GM12873 (cell line): ENCODE results near the gene PLPPR2.

Source experiments
- TF ChIP-seq, protein P1 (sequence below): IDR thresholded peaks from 2 replicates; pipeline ENCODE4 v1.5.1; 2012; ENCODE audit warnings: low read depth, mild to moderate bottlenecking, moderate library complexity, low read length, control low read depth; ENCODE audit not compliant: insufficient read depth; ENCODE audit errors: missing control alignments

Gene PLPPR2

DNA sequence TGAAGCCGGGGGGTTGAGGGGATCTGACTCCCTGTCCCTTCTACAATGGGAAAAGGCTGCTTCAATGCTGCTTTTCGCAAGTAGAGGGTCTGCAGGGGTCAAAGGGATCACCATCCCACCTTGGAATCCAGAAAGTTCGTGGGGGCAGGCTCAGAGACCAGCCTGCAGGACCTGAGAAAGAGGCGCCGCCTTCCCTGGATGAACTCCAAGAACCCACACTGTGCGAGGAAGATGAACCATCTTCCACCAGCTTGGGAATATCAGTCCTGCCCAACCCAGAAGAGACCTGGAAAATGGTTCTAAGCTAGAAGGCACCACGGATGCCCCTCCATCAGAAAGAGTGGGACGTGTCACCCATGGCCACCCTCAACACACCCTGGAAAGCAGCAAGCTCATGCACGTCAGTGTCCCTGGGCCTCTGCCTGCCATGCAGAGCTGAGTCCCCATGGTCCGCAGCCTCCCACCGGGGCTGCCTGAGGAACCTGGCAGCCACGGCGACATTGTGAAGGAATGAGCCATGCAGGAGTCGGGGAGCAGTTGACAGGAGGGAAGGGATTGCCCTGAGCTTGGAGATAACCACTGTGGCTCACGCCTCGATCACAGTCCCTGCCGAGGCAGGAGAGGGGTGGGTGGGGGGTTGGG lies 30.4 kb upstream of the PLPPR2 start:
- TF ChIP-seq, protein P1, sequence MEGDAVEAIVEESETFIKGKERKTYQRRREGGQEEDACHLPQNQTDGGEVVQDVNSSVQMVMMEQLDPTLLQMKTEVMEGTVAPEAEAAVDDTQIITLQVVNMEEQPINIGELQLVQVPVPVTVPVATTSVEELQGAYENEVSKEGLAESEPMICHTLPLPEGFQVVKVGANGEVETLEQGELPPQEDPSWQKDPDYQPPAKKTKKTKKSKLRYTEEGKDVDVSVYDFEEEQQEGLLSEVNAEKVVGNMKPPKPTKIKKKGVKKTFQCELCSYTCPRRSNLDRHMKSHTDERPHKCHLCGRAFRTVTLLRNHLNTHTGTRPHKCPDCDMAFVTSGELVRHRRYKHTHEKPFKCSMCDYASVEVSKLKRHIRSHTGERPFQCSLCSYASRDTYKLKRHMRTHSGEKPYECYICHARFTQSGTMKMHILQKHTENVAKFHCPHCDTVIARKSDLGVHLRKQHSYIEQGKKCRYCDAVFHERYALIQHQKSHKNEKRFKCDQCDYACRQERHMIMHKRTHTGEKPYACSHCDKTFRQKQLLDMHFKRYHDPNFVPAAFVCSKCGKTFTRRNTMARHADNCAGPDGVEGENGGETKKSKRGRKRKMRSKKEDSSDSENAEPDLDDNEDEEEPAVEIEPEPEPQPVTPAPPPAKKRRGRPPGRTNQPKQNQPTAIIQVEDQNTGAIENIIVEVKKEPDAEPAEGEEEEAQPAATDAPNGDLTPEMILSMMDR = no peak

DNA sequence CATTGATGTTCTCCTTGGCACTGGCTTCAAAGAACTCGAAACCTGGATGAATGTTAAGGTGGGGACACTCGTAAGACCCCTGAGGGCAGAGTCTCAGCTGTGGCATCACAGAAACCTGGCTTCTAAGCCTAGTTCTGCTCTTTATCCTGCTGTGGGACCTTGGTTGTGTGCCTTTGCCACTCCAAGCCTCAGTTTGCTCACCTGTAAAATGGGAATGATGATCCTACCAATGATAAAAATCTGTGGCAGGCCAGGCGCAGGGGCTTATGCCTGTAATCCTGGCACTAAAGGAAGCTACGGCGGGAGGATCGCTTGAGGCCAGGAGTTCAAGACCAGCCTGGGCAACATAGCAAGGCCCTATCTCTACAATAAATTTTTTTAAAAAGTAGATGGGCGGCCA lies 29.7 kb upstream of the PLPPR2 start:
- TF ChIP-seq, protein P1 = no peak

DNA sequence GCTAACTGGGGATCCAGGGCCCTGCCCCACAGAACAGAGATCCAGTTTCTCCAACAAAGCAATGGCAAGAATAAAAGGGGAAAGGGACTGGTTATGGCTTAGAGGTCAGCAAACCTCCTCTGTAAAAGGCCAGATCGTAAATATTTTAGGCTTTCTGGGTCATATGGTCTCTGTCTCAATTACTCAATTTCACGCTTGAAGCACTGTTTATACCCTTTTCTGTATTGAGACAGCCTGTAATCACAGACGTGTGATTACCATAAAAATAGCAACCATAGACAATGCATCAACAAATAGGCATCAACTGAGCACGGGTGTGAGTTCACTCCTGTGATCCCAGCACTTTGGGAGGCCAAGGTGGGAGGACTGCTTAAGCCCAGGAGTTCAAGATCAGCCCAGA lies 25.1 kb upstream of the PLPPR2 start:
- TF ChIP-seq, protein P1 = no peak

DNA sequence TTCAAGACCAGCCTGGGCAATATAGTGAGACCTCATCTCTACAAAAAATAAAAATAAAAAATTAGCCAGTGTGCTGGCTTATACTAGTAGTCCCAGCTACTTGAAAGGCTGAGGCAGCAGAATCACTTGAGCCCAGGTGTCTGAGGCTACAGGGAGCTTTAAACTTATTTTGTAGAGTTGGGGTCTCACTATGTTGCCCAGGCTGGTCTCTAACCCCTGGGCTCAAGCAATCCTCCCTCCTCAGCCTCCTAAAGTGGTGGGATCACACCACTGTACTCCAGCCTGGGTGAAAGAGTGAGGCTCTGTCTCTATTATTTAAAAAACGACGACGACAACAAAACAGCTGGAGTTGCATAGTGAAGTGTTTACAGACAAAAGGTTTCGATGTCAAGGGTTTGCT lies 23.7 kb upstream of the PLPPR2 start:
- TF ChIP-seq, protein P1 = no peak

DNA sequence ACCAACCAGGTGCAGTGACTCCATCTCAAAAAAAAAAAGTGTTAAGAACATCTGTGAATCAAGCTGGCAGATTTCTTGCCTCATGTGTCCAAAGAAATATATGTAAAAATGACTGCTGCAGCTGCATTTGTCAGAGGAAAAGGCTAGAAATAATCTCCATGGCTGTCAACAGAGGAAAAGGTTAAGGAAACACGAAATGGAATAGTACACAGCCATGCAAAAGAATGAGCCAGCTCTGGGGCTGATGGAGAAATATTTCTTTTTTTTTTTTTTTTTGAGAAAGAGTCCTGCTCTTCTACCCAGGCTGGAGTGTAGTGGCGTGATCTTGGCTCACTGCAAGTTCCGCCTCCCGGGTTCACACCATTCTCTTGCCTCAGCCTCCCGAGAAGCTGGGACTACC lies 22.4 kb upstream of the PLPPR2 start:
- TF ChIP-seq, protein P1 = no peak

DNA sequence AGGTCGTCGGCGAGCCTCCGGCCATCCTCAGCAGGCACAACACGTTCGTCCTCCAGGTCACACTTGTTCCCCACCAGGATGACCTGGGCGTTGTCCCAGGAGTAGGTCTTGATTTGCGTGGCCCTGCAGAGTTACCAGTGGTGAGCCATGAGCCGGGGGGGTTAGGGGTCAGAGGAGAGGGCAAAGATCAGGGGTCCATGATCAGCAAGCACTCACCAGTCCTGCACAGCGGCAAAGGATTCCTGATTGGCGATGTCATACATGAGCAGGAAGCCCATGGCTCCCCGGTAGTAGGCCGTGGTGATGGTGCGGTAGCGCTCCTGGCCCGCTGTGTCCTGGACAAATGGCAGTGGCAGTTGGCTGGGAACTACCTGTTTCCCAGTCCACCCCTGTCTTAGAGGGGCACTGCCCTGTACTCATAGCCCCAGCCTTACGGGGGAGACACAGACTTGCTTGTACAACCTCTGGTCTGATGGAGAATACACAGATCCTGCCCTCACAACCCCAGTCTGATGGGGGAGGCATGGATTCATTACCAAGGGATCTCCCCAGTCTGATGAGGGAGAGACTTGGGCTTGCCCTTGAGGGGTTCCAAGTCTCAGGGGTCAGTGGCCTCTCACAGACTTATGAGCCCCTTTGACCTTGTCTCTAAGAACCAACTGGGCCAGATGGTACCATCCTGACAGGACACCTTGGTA lies 19.6 kb upstream of the PLPPR2 start:
- TF ChIP-seq, protein P1 = no peak

DNA sequence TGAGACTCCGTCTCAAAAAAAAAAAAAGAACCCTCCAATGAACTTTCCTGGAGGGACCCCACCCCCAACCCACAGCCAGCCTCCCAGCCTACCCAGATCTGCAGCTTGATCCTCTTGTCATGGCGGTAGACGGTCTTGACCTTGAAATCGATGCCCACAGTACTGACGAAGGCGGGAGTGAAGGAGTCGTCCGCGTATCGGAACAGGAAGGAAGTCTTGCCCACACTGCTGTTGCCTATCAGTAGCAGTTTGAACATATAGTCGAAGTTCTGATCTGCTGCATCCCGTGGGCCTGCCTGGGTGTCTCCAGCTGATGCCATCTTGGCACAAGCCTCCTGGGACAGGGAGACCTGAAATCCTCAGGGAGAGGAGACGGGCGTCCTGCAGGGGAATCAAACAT lies 18.2 kb upstream of the PLPPR2 start:
- TF ChIP-seq, protein P1 = no peak
